Measurements from ENCODE around the gene LLGL1. TPM values are rescaled to one million over a fixed set of nuclear protein-coding genes. Genes with fewer than 3 reads are reported as not detected.

Gene LLGL1
- polyA plus RNA-seq, 2 donors = 11.4 to 12.5 TPM

GRCh38 chr17:18191236-18191667 lies 34.2 kb upstream of the LLGL1 start:
- Histone ChIP-seq H3K4me3 (ENCODE audit: low read depth in 1 of 2, low read length in 2 of 2) (no peak overlapping the region), H3K4me1 (ENCODE audit: control insufficient read depth in 2 of 2, insufficient read depth in 2 of 2, low read length in 1 of 2) (peaks cover 14 to 19% of the 10 kb centered on the region in 2 donors), H3K27ac (ENCODE audit: low read depth in 2 of 2, low read length in 1 of 2) (no peak overlapping the region), H3K36me3 (ENCODE audit: control insufficient read depth in 2 of 2, insufficient read depth in 2 of 2, low read length in 1 of 2) (peaks cover 0 to 13% of the 10 kb centered on the region in 2 donors), H3K27me3 (ENCODE audit: control insufficient read depth in 1 of 2, insufficient read depth in 2 of 2, low read length in 2 of 2) (no peaks in the 10 kb centered on the region), H3K9me3 (ENCODE audit: control insufficient read depth in 2 of 2, insufficient read depth in 1 of 2, low read depth in 1 of 2, low read length in 1 of 2) (no peaks in the 10 kb centered on the region)
- 31 to 55% methylated on average over 3 of the region's 3 CpGs for WGBS, 2 donors

DNA sequence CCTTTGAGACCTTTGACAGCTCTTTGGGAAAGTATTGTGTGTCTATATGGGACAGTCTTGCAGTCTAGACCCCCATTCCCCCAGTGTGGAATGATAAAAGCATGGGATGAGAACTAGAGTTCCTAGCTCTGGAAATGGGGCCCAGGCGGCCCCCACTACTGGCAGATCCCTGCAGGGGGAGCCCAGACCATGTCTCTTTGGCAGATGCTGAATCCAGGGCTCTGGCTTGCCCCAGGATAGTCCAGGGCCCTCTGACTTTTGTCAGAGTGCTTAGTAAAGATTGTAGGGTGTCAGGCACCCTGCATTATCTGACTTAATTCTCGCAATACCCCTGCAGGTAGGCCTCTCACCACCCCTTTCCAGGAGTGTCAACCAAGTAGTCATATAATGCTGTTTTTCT lies 33.5 kb upstream of the LLGL1 start:
- H3K27me3 ChIP-seq (ENCODE audit: control insufficient read depth in 1 of 2, insufficient read depth in 2 of 2, low read length in 2 of 2) = no peaks in the 10 kb centered on the region
- 78 to 84% methylated on average over 2 of the region's 2 CpGs for WGBS, 2 donors
- H3K27ac ChIP-seq (ENCODE audit: low read depth in 2 of 2, low read length in 1 of 2) = no peak overlapping the region
- H3K4me3 ChIP-seq (ENCODE audit: low read depth in 1 of 2, low read length in 2 of 2) = no peak overlapping the region
- no peaks in the 10 kb centered on the region for H3K9me3 ChIP-seq (ENCODE audit: control insufficient read depth in 2 of 2, insufficient read depth in 1 of 2, low read depth in 1 of 2, low read length in 1 of 2)
- peaks cover 9 to 17% of the 10 kb centered on the region in 2 donors for H3K4me1 ChIP-seq (ENCODE audit: control insufficient read depth in 2 of 2, insufficient read depth in 2 of 2, low read length in 1 of 2)
- peaks cover 0 to 14% of the 10 kb centered on the region in 2 donors for H3K36me3 ChIP-seq (ENCODE audit: control insufficient read depth in 2 of 2, insufficient read depth in 2 of 2, low read length in 1 of 2)

DNA sequence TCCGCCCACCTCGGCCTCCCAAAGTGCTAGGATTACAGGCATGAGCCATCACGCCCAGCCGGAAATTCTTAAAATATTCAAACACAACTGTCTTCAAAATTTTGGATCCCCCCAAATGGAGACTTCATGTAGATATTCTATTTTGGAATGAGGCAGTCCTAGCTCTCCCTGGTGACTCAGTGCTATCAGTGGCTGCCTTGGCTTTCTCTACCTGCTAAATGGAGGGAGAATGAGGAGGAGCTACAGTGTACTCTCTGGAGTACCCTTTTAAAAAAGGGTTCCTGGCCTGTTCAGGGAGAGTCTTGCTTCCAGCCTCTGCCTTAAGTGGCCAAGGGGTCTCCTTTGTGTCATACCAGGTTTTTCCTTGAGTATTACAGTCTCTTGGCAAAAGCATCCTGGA lies 31.0 kb upstream of the LLGL1 start:
- Histone ChIP-seq H3K27ac (ENCODE audit: low read depth in 2 of 2, low read length in 1 of 2) (no peak overlapping the region), H3K4me3 (ENCODE audit: low read depth in 1 of 2, low read length in 2 of 2) (no peak overlapping the region), H3K9me3 (ENCODE audit: control insufficient read depth in 2 of 2, insufficient read depth in 1 of 2, low read depth in 1 of 2, low read length in 1 of 2) (no peaks in the 10 kb centered on the region), H3K36me3 (ENCODE audit: control insufficient read depth in 2 of 2, insufficient read depth in 2 of 2, low read length in 1 of 2) (peaks cover 8 to 20% of the 10 kb centered on the region in 2 donors), H3K4me1 (ENCODE audit: control insufficient read depth in 2 of 2, insufficient read depth in 2 of 2, low read length in 1 of 2) (peaks cover 5 to 10% of the 10 kb centered on the region in 2 donors), H3K27me3 (ENCODE audit: control insufficient read depth in 1 of 2, insufficient read depth in 2 of 2, low read length in 2 of 2) (no peaks in the 10 kb centered on the region)
- WGBS, 2 donors = 83 to 92% methylated on average over 4 of the region's 4 CpGs

- 57 to 80% methylated on average over 4 of the region's 4 CpGs for WGBS, 2 donors
- Histone ChIP-seq H3K27me3 (ENCODE audit: control insufficient read depth in 1 of 2, insufficient read depth in 2 of 2, low read length in 2 of 2) (no peaks in the 10 kb centered on the region), H3K4me3 (ENCODE audit: low read depth in 1 of 2, low read length in 2 of 2) (no peak overlapping the region), H3K27ac (ENCODE audit: low read depth in 2 of 2, low read length in 1 of 2) (no peak overlapping the region), H3K4me1 (ENCODE audit: control insufficient read depth in 2 of 2, insufficient read depth in 2 of 2, low read length in 1 of 2) (peaks cover 5 to 9% of the 10 kb centered on the region in 2 donors), H3K36me3 (ENCODE audit: control insufficient read depth in 2 of 2, insufficient read depth in 2 of 2, low read length in 1 of 2) (peaks cover 8 to 20% of the 10 kb centered on the region in 2 donors), H3K9me3 (ENCODE audit: control insufficient read depth in 2 of 2, insufficient read depth in 1 of 2, low read depth in 1 of 2, low read length in 1 of 2) (no peaks in the 10 kb centered on the region)
Observed at GRCh38 chr17:18194804-18195203, 30.6 kb upstream of the LLGL1 start.

- 86% methylated on average over 5 of the region's 5 CpGs for WGBS, 2 donors
- H3K4me3 ChIP-seq (ENCODE audit: low read depth in 1 of 2, low read length in 2 of 2) = no peak overlapping the region
- H3K4me1 ChIP-seq (ENCODE audit: control insufficient read depth in 2 of 2, insufficient read depth in 2 of 2, low read length in 1 of 2) = peaks cover 5 to 6% of the 10 kb centered on the region in 2 donors
Observed at GRCh38 chr17:18195246-18195645, 30.2 kb upstream of the LLGL1 start.

DNA sequence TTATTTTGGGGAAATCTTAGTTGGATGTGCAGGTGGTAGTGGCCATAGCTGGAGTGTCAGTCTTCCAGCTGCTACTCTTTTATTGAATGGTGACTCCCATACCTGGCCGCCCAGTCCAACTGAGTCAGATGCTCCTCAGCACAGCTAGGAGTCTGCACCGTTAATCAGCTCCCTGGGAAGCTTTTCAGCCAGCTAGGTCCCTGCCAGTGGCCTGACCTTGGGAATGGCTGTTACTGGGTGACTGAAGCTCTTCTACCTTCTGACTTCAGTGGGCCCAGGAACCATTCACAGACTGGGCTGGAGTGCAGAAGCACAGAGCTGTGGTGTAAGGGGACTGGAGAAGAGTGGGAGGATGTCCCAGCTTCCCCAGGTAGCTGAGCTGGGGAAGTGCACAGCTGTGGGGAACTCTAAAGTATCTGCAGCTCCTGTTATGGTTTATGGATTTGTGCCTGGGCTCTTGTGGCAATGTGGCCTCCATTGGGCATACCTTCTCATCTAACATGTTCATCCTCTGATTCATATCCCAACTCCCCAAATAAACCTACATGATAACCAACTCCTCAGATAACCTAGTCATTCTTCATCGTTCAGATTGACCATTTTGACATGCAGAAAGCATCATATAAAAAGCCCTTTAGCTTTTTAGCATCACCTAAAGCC lies 27.8 kb upstream of the LLGL1 start:
- peaks cover 0 to 5% of the 10 kb centered on the region in 2 donors for H3K4me1 ChIP-seq (ENCODE audit: control insufficient read depth in 2 of 2, insufficient read depth in 2 of 2, low read length in 1 of 2)
- peaks cover 11 to 17% of the 10 kb centered on the region in 2 donors for H3K36me3 ChIP-seq (ENCODE audit: control insufficient read depth in 2 of 2, insufficient read depth in 2 of 2, low read length in 1 of 2)
- no peaks in the 10 kb centered on the region for H3K9me3 ChIP-seq (ENCODE audit: control insufficient read depth in 2 of 2, insufficient read depth in 1 of 2, low read depth in 1 of 2, low read length in 1 of 2)
- H3K4me3 ChIP-seq (ENCODE audit: low read depth in 1 of 2, low read length in 2 of 2) = no peak overlapping the region
- no peaks in the 10 kb centered on the region for H3K27me3 ChIP-seq (ENCODE audit: control insufficient read depth in 1 of 2, insufficient read depth in 2 of 2, low read length in 2 of 2)
- H3K27ac ChIP-seq (ENCODE audit: low read depth in 2 of 2, low read length in 1 of 2) = no peak overlapping the region
- 83 to 87% methylated on average over 3 of the region's 3 CpGs for WGBS, 2 donors

More at GRCh38 chr17:18195246-18195645, 30.2 kb upstream of the LLGL1 start:
- no peaks in the 10 kb centered on the region for H3K9me3 ChIP-seq (ENCODE audit: control insufficient read depth in 2 of 2, insufficient read depth in 1 of 2, low read depth in 1 of 2, low read length in 1 of 2)
- no peaks in the 10 kb centered on the region for H3K27me3 ChIP-seq (ENCODE audit: control insufficient read depth in 1 of 2, insufficient read depth in 2 of 2, low read length in 2 of 2)
- H3K27ac ChIP-seq (ENCODE audit: low read depth in 2 of 2, low read length in 1 of 2) = no peak overlapping the region
- H3K36me3 ChIP-seq (ENCODE audit: control insufficient read depth in 2 of 2, insufficient read depth in 2 of 2, low read length in 1 of 2) = peaks cover 8 to 17% of the 10 kb centered on the region in 2 donors

DNA sequence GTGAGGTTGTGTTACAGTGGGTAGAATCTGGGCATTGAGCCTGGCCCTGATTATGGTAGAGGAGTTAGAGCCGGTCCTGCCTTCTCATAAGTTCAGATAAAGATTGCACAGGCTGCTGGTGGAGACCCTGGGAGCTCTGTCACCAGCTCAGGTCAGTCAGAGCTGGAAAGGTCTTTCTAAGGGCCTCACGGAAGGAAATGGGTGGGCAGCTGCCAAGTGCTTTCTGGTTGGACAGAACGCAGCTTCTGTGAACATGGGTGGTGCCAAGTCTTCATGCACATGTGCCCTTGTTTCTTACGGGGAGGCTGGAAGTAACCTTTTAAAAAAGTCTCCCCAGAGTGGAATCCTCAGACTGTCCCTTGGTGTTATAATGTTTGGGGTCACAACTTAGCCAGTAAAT lies 26.9 kb upstream of the LLGL1 start:
- no peak overlapping the region for H3K27ac ChIP-seq (ENCODE audit: low read depth in 2 of 2, low read length in 1 of 2)
- no peaks in the 10 kb centered on the region for H3K27me3 ChIP-seq (ENCODE audit: control insufficient read depth in 1 of 2, insufficient read depth in 2 of 2, low read length in 2 of 2)
- no peak overlapping the region for H3K4me3 ChIP-seq (ENCODE audit: low read depth in 1 of 2, low read length in 2 of 2)
- H3K36me3 ChIP-seq (ENCODE audit: control insufficient read depth in 2 of 2, insufficient read depth in 2 of 2, low read length in 1 of 2) = peaks cover 11 to 17% of the 10 kb centered on the region in 2 donors
- peaks cover 0 to 5% of the 10 kb centered on the region in 2 donors for H3K4me1 ChIP-seq (ENCODE audit: control insufficient read depth in 2 of 2, insufficient read depth in 2 of 2, low read length in 1 of 2)
- 26 to 36% methylated on average over 4 of the region's 4 CpGs for WGBS, 2 donors
- H3K9me3 ChIP-seq (ENCODE audit: control insufficient read depth in 2 of 2, insufficient read depth in 1 of 2, low read depth in 1 of 2, low read length in 1 of 2) = no peaks in the 10 kb centered on the region

DNA sequence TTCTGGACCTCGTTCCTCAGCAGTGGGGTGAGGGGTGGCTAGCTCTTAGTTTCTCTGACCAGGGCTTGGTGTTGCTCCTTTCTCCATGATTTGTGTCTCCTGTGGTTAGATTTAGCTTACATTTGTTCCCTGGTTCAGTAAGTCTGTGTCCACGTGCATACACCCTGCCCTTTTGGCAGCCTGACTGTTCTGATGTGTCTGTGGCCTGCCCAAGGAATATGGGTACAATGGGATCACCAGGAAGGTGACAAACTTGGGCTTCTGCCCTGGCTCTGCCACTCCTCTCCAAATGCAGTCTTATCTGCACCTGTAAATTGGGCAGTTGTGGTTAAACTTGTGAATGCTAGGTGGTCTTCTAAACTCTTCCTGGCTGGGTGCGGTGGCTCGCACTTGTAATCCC lies 24.3 kb upstream of the LLGL1 start:
- no peaks in the 10 kb centered on the region for H3K27me3 ChIP-seq (ENCODE audit: control insufficient read depth in 1 of 2, insufficient read depth in 2 of 2, low read length in 2 of 2)
- peaks cover 0 to 2% of the 10 kb centered on the region in 2 donors for H3K4me1 ChIP-seq (ENCODE audit: control insufficient read depth in 2 of 2, insufficient read depth in 2 of 2, low read length in 1 of 2)
- H3K27ac ChIP-seq (ENCODE audit: low read depth in 2 of 2, low read length in 1 of 2) = no peak overlapping the region
- no peaks in the 10 kb centered on the region for H3K9me3 ChIP-seq (ENCODE audit: control insufficient read depth in 2 of 2, insufficient read depth in 1 of 2, low read depth in 1 of 2, low read length in 1 of 2)
- whole genome bisulfite sequencing, 2 donors = 86 to 87% methylated on average over 4 of the region's 4 CpGs
- H3K36me3 ChIP-seq (ENCODE audit: control insufficient read depth in 2 of 2, insufficient read depth in 2 of 2, low read length in 1 of 2) = peaks cover 12 to 19% of the 10 kb centered on the region in 2 donors
- no peak overlapping the region for H3K4me3 ChIP-seq (ENCODE audit: low read depth in 1 of 2, low read length in 2 of 2)

- no peak overlapping the region for H3K4me3 ChIP-seq (ENCODE audit: low read depth in 1 of 2, low read length in 2 of 2)
- H3K4me1 ChIP-seq (ENCODE audit: control insufficient read depth in 2 of 2, insufficient read depth in 2 of 2, low read length in 1 of 2) = peaks cover 0 to 2% of the 10 kb centered on the region in 2 donors
- no peaks in the 10 kb centered on the region for H3K27me3 ChIP-seq (ENCODE audit: control insufficient read depth in 1 of 2, insufficient read depth in 2 of 2, low read length in 2 of 2)
- peak overlapping the region in 1 of 2 donors; percentile 24 for H3K27ac ChIP-seq (ENCODE audit: low read depth in 2 of 2, low read length in 1 of 2)
- 65 to 80% methylated on average over 7 of the region's 7 CpGs for WGBS, 2 donors
- peaks cover 16 to 24% of the 10 kb centered on the region in 2 donors for H3K36me3 ChIP-seq (ENCODE audit: control insufficient read depth in 2 of 2, insufficient read depth in 2 of 2, low read length in 1 of 2)
- H3K9me3 ChIP-seq (ENCODE audit: control insufficient read depth in 2 of 2, insufficient read depth in 1 of 2, low read depth in 1 of 2, low read length in 1 of 2) = no peaks in the 10 kb centered on the region
Observed at GRCh38 chr17:18203308-18203707, 22.1 kb upstream of the LLGL1 start.

- 81 to 82% methylated on average over 2 of the region's 2 CpGs for WGBS, 2 donors
- H3K4me3 ChIP-seq (ENCODE audit: low read depth in 1 of 2, low read length in 2 of 2) = no peak overlapping the region
- no peaks in the 10 kb centered on the region for H3K9me3 ChIP-seq (ENCODE audit: control insufficient read depth in 2 of 2, insufficient read depth in 1 of 2, low read depth in 1 of 2, low read length in 1 of 2)
- no peaks in the 10 kb centered on the region for H3K4me1 ChIP-seq (ENCODE audit: control insufficient read depth in 2 of 2, insufficient read depth in 2 of 2, low read length in 1 of 2)
- no peaks in the 10 kb centered on the region for H3K27me3 ChIP-seq (ENCODE audit: control insufficient read depth in 1 of 2, insufficient read depth in 2 of 2, low read length in 2 of 2)
- peaks cover 16 to 42% of the 10 kb centered on the region in 2 donors for H3K36me3 ChIP-seq (ENCODE audit: control insufficient read depth in 2 of 2, insufficient read depth in 2 of 2, low read length in 1 of 2)
- H3K27ac ChIP-seq (ENCODE audit: low read depth in 2 of 2, low read length in 1 of 2) = no peak overlapping the region
Observed at GRCh38 chr17:18205861-18206260, 19.6 kb upstream of the LLGL1 start.
